ENCODE data around the gene OTUD3. TPM values are rescaled to one million over a fixed set of nuclear protein-coding genes. Genes with fewer than 3 reads are reported as not detected.

Gene OTUD3
- polyA plus RNA-seq, 1 donor (not counting 4 experiments of a cell fraction or from before 2014, with no cell fraction given) = 7.0 TPM

- Histone ChIP-seq H3K79me2 (ENCODE audit: control insufficient read depth, insufficient read depth, low read length) (no peaks in the 10 kb centered on the region), H3K9me3 (ENCODE audit: control insufficient read depth, low read depth, low read length) (no peaks in the 10 kb centered on the region), H2AFZ (ENCODE audit: control insufficient read depth, low read length) (no peak overlapping the region), H3K36me3 (ENCODE audit: control insufficient read depth in 2 of 2, extremely low read depth in 1 of 2, insufficient read depth in 2 of 2, low read length in 2 of 2) (no peaks in the 10 kb centered on the region), H3K4me2 (ENCODE audit: control insufficient read depth, extremely low read depth, insufficient read depth, low read depth, low read length) (no peak overlapping the region), H3K4me1 (ENCODE audit: control insufficient read depth, extremely low read depth, insufficient read depth, low read length) (no peaks in the 10 kb centered on the region), H3K27me3 (ENCODE audit: control insufficient read depth, extremely low read depth, insufficient read depth, low read length) (peaks cover 3% of the 10 kb centered on the region), H3K27ac (ENCODE audit: control insufficient read depth, insufficient read depth, low read length) (no peak overlapping the region), H4K20me1 (ENCODE audit: control insufficient read depth, extremely low read depth, insufficient read depth, low read length) (no peaks in the 10 kb centered on the region), H3K9me1 (ENCODE audit: control insufficient read depth, extremely low read depth, insufficient read depth, low read length) (no peaks in the 10 kb centered on the region), H3K9ac (ENCODE audit: control insufficient read depth, extremely low read depth, insufficient read depth, low read length) (no peak overlapping the region), H3K4me3 (ENCODE audit: control insufficient read depth in 2 of 3, extremely low read depth in 1 of 3, insufficient read depth in 2 of 3, low read depth in 1 of 3, low read length in 3 of 3) (no peak overlapping the region)
- no peak for TF ChIP-seq EZH2 (IDR thresholded peaks at IDR 0.05; ENCODE audit: low read length)
- TF ChIP-seq, protein P1, sequence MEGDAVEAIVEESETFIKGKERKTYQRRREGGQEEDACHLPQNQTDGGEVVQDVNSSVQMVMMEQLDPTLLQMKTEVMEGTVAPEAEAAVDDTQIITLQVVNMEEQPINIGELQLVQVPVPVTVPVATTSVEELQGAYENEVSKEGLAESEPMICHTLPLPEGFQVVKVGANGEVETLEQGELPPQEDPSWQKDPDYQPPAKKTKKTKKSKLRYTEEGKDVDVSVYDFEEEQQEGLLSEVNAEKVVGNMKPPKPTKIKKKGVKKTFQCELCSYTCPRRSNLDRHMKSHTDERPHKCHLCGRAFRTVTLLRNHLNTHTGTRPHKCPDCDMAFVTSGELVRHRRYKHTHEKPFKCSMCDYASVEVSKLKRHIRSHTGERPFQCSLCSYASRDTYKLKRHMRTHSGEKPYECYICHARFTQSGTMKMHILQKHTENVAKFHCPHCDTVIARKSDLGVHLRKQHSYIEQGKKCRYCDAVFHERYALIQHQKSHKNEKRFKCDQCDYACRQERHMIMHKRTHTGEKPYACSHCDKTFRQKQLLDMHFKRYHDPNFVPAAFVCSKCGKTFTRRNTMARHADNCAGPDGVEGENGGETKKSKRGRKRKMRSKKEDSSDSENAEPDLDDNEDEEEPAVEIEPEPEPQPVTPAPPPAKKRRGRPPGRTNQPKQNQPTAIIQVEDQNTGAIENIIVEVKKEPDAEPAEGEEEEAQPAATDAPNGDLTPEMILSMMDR (optimal IDR thresholded peaks at IDR 0.05 in 1 of 3, IDR thresholded peaks at IDR 0.05 in 1 of 3, conservative IDR thresholded peaks at IDR 0.05 in 1 of 3; ENCODE audit: extremely low read depth in 1 of 3, insufficient read depth in 2 of 3, low read length in 3 of 3) = no peak
- FAIRE-seq = no peak
- no peak for DNase-seq (ENCODE audit: low read depth, low spot score)
- dilution Hi-C loops (cut with MboI; ENCODE audit: extremely low pct_ligation_motif_present, low sequenced_read_pairs) = no loop called here
These were observed 32.0 kb upstream of the OTUD3 start for GRCh38 chr1:19850214-19850613.

DNA sequence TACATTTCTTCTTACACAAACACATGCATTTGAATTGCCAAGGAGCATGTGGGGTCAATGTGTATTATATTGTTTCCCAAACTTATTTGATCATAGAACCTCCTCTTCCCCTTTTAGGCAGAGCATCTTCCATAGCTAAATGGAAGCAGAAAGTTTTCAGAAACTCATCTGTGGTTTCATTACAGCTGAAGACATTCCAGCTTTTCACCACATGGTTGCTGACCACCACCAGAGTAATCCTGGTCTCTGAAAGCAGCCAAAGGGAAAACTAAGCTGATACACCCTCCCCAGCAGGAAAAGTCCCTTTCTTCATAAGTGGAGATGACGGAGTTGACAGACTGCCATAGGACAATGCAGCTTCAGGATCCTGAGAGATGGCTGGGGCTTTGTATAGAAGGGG, 30.2 kb upstream of the OTUD3 start:
- no peak for FAIRE-seq
- no peak for TF ChIP-seq EZH2 (IDR thresholded peaks at IDR 0.05; ENCODE audit: low read length)
- TF ChIP-seq, protein P1 (optimal IDR thresholded peaks at IDR 0.05 in 1 of 3, IDR thresholded peaks at IDR 0.05 in 1 of 3, conservative IDR thresholded peaks at IDR 0.05 in 1 of 3; ENCODE audit: extremely low read depth in 1 of 3, insufficient read depth in 2 of 3, low read length in 3 of 3) = no peak
- no peaks in the 10 kb centered on the region for H3K27me3 ChIP-seq (ENCODE audit: control insufficient read depth, extremely low read depth, insufficient read depth, low read length)
- H3K4me2 ChIP-seq (ENCODE audit: control insufficient read depth, extremely low read depth, insufficient read depth, low read depth, low read length) = no peak overlapping the region
- no peaks in the 10 kb centered on the region for H3K79me2 ChIP-seq (ENCODE audit: control insufficient read depth, insufficient read depth, low read length)
- H4K20me1 ChIP-seq (ENCODE audit: control insufficient read depth, extremely low read depth, insufficient read depth, low read length) = no peaks in the 10 kb centered on the region
- no peaks in the 10 kb centered on the region for H3K9me1 ChIP-seq (ENCODE audit: control insufficient read depth, extremely low read depth, insufficient read depth, low read length)
- H3K27ac ChIP-seq (ENCODE audit: control insufficient read depth, insufficient read depth, low read length) = no peak overlapping the region
- no peaks in the 10 kb centered on the region for H3K9me3 ChIP-seq (ENCODE audit: control insufficient read depth, low read depth, low read length)
- no peaks in the 10 kb centered on the region for H3K4me1 ChIP-seq (ENCODE audit: control insufficient read depth, extremely low read depth, insufficient read depth, low read length)
- no peak overlapping the region for H3K4me3 ChIP-seq (ENCODE audit: control insufficient read depth in 2 of 3, extremely low read depth in 1 of 3, insufficient read depth in 2 of 3, low read depth in 1 of 3, low read length in 3 of 3)
- DNase-seq (ENCODE audit: low read depth, low spot score) = no peak
- no peak overlapping the region for H3K9ac ChIP-seq (ENCODE audit: control insufficient read depth, extremely low read depth, insufficient read depth, low read length)
- no peak overlapping the region for H2AFZ ChIP-seq (ENCODE audit: control insufficient read depth, low read length)
- dilution Hi-C loops (cut with MboI; ENCODE audit: extremely low pct_ligation_motif_present, low sequenced_read_pairs) = no loop called here
- no peaks in the 10 kb centered on the region for H3K36me3 ChIP-seq (ENCODE audit: control insufficient read depth in 2 of 2, extremely low read depth in 1 of 2, insufficient read depth in 2 of 2, low read length in 2 of 2)

All from keratinocyte (primary cell).